H1 (cell line): Measurements from ENCODE around the gene ZNF212. TPM values are rescaled to one million over a fixed set of nuclear protein-coding genes. Genes with fewer than 3 reads are reported as not detected.

ENCODE experiments used
- CTCF ChIA-PET: fragments of 300-600 bp; sonication (Branson Sonifier 250); formaldehyde crosslinking; loops from one replicate; lab custom pipeline; 2021; ENCODE audit not compliant: partially characterized antibody; lab: Charles Lee
- POLR2A ChIA-PET: fragments of 300-600 bp; sonication (Branson Sonifier 250); formaldehyde crosslinking; loops from one replicate; lab custom pipeline; 2021; ENCODE audit warnings: inconsistent platforms; ENCODE audit not compliant: partially characterized antibody; lab: Charles Lee
- DNase-seq, 2 experiments: peaks; one replicate each; pipeline versions ENCODE4 v3.0.0 to v3.0.0-alpha.2; 2010 to 2022; ENCODE audit warnings: low spot score in 2 of 2, low read depth in 1 of 2, mixed read lengths in 1 of 2
- FAIRE-seq: peaks from 2 replicates; lab custom pipeline; 2011; peaks lifted over from hg19 to GRCh38; lab: Jason Lieb, UNC
- H2AFZ ChIP-seq: 2 replicates; pipeline ENCODE4 v1.8.1; 2012; ENCODE audit warnings: low read length, inconsistent platforms
- H2AK5ac ChIP-seq: 2 replicates; pipeline ENCODE4 v1.6.1; 2013; ENCODE audit warnings: low read depth, low read length
- H2BK120ac ChIP-seq: replicated peaks from 2 replicates; pipeline ENCODE3; 2013; ENCODE audit warnings: low read depth, low read length, inconsistent platforms
- H2BK12ac ChIP-seq: 2 replicates; pipeline ENCODE4 v1.6.1; 2013; ENCODE audit warnings: low read depth, low read length
- H2BK15ac ChIP-seq: 2 replicates; pipeline ENCODE4 v1.6.1; 2013; ENCODE audit warnings: low read length
- H2BK20ac ChIP-seq: 2 replicates; pipeline ENCODE4 v1.6.1; 2013; ENCODE audit warnings: low read length
- H2BK5ac ChIP-seq: 2 replicates; pipeline ENCODE4 v1.6.1; 2013; ENCODE audit warnings: low read depth, low read length
- H3K14ac ChIP-seq: 2 replicates; pipeline ENCODE4 v1.6.1; 2013; ENCODE audit warnings: inconsistent platforms; ENCODE audit not compliant: insufficient read length
- H3K18ac ChIP-seq: 2 replicates; pipeline ENCODE4 v1.6.1; 2013; ENCODE audit warnings: low read length; ENCODE audit errors: extremely low read depth
- H3K23ac ChIP-seq: 2 replicates; pipeline ENCODE4 v1.6.1; 2013; ENCODE audit warnings: inconsistent platforms; ENCODE audit not compliant: insufficient read length
- H3K23me2 ChIP-seq: 2 replicates; pipeline ENCODE4 v1.6.1; 2013; ENCODE audit warnings: low read depth, low read length
- H3K27ac ChIP-seq: 2 replicates; pipeline ENCODE4 v1.6.1; 2011; ENCODE audit warnings: low read depth, low read length, inconsistent platforms
- H3K27me3 ChIP-seq, 4 experiments: replicated peaks in 1 of 4; 1 replicate in 1 of 4; 2 replicates in 3 of 4; pipeline versions ENCODE4 v1.6.1 to v1.8.1; 2011 to 2013; ENCODE audit warnings: low read length in 3 of 4, mild to moderate bottlenecking in 3 of 4, inconsistent platforms in 2 of 4, mixed read lengths in 2 of 4, moderate library complexity in 1 of 4; ENCODE audit not compliant: control insufficient read depth in 3 of 4, insufficient read depth in 3 of 4; ENCODE audit errors: extremely low read depth in 1 of 4
- H3K36me3 ChIP-seq, 4 experiments: 2 replicates each; pipeline versions ENCODE4 v1.6.1 to v1.8.1; 2011 to 2013; ENCODE audit warnings: mild to moderate bottlenecking in 4 of 4, low read length in 3 of 4, moderate library complexity in 2 of 4, control low read depth in 1 of 4, inconsistent platforms in 1 of 4; ENCODE audit not compliant: insufficient read depth in 4 of 4, control insufficient read depth in 2 of 4
- H3K4ac ChIP-seq: replicated peaks from 2 replicates; pipeline ENCODE3; 2013; ENCODE audit warnings: low read length, low read depth, mixed read lengths, inconsistent platforms; ENCODE audit not compliant: insufficient read length
- H3K4me1 ChIP-seq, 4 experiments: replicated peaks in 1 of 4; 1 replicate in 1 of 4; 2 replicates in 3 of 4; pipeline versions ENCODE4 v1.6.1 to v1.8.1; 2011 to 2013; ENCODE audit warnings: low read length in 3 of 4, inconsistent platforms in 2 of 4, mixed read lengths in 1 of 4; ENCODE audit not compliant: insufficient read depth in 4 of 4, control insufficient read depth in 3 of 4
- H3K4me2 ChIP-seq, 2 experiments: 2 replicates each; pipeline versions ENCODE4 v1.6.1 to v1.8.1; 2011 to 2013; ENCODE audit warnings: low read depth in 2 of 2, low read length in 2 of 2, control low read depth in 1 of 2, inconsistent platforms in 1 of 2, mild to moderate bottlenecking in 1 of 2; ENCODE audit not compliant: insufficient read depth in 1 of 2
- H3K4me3 ChIP-seq, 4 experiments: fragments of 200-600, 300-600 bp in 1 of 4; sonication (generic), shearing (Covaris generic), sonication (Bioruptor Twin) in 1 of 4; 2 replicates each; pipeline versions ENCODE4 v1.5.1 to v1.8.1; 2011 to 2016; ENCODE audit warnings: low read length in 4 of 4, low read depth in 3 of 4, control low read depth in 2 of 4, inconsistent platforms in 2 of 4, mild to moderate bottlenecking in 2 of 4, mixed read lengths in 1 of 4, moderate library complexity in 1 of 4; ENCODE audit not compliant: insufficient read depth in 2 of 4; ENCODE audit errors: extremely low read depth in 1 of 4
- H3K56ac ChIP-seq: replicated peaks from 2 replicates; pipeline ENCODE3; 2013; ENCODE audit warnings: low read depth, mild to moderate bottlenecking, mixed read lengths, low read length, inconsistent platforms; ENCODE audit not compliant: insufficient read length
- H3K79me1 ChIP-seq: 2 replicates; pipeline ENCODE4 v1.6.1; 2013; ENCODE audit warnings: low read depth, low read length, control low read depth
- H3K79me2 ChIP-seq, 2 experiments: 2 replicates each; pipeline versions ENCODE4 v1.6.1 to v1.8.1; 2012 to 2013; ENCODE audit warnings: low read length in 2 of 2, mild to moderate bottlenecking in 2 of 2, inconsistent platforms in 1 of 2; ENCODE audit not compliant: insufficient read depth in 2 of 2, control insufficient read depth in 1 of 2
- H3K9ac ChIP-seq, 4 experiments: replicated peaks in 1 of 4; 1 replicate in 1 of 4; 2 replicates in 3 of 4; pipeline versions ENCODE4 v1.6.1 to v1.8.1; 2011 to 2013; ENCODE audit warnings: low read depth in 3 of 4, low read length in 3 of 4, control low read depth in 2 of 4, mild to moderate bottlenecking in 2 of 4, moderate library complexity in 2 of 4, inconsistent platforms in 1 of 4; ENCODE audit errors: extremely low read depth in 1 of 4
- H3K9me3 ChIP-seq, 2 experiments: 2 replicates each; pipeline versions ENCODE4 v1.6.1 to v1.8.1; 2012 to 2013; ENCODE audit warnings: mild to moderate bottlenecking in 2 of 2, moderate library complexity in 2 of 2, control low read depth in 1 of 2, inconsistent platforms in 1 of 2, low read depth in 1 of 2, low read length in 1 of 2, mixed read lengths in 1 of 2; ENCODE audit not compliant: insufficient read depth in 2 of 2
- H4K20me1 ChIP-seq, 2 experiments: replicated peaks in 1 of 2; 2 replicates each; pipeline versions ENCODE3 to v1.8.1; 2011 to 2013; ENCODE audit warnings: inconsistent platforms in 2 of 2, low read length in 2 of 2, mild to moderate bottlenecking in 1 of 2; ENCODE audit not compliant: insufficient read depth in 2 of 2, control insufficient read depth in 1 of 2
- H4K5ac ChIP-seq: 2 replicates; pipeline ENCODE4 v1.6.1; 2013; ENCODE audit warnings: low read length, low read depth, mixed read lengths, inconsistent platforms; ENCODE audit not compliant: insufficient read length
- H4K8ac ChIP-seq: 2 replicates; pipeline ENCODE4 v1.8.0; 2013; ENCODE audit warnings: mild to moderate bottlenecking, moderate library complexity, low read length, inconsistent platforms; ENCODE audit not compliant: insufficient read depth; ENCODE audit errors: extremely low read depth
- H4K91ac ChIP-seq: replicated peaks from 2 replicates; pipeline ENCODE3; 2013; ENCODE audit warnings: low read length, mixed read lengths, inconsistent platforms; ENCODE audit not compliant: insufficient read length
- SP2 ChIP-seq: IDR thresholded peaks from 2 replicates; pipeline ENCODE4 v1.6.1; 2012; ENCODE audit warnings: mild to moderate bottlenecking, low read length, inconsistent platforms
- WGBS, 2 experiments: shearing (Covaris generic) in 1 of 2; methylation state at CpG; one replicate each; pipeline versions ENCODE4 v1.1.6 to v1.1.7; 2013 to 2015; ENCODE audit warnings: low lambda C conversion rate in 2 of 2, mixed read lengths in 2 of 2, inconsistent platforms in 1 of 2, low coverage in 1 of 2, missing lambda C conversion rate in 1 of 2; ENCODE audit not compliant: insufficient replicate concordance in 2 of 2, insufficient coverage in 1 of 2, insufficient read length in 1 of 2; ENCODE audit errors: extremely low coverage in 1 of 2, missing lambda C conversion rate in 1 of 2; 5-methylcytosine and 5-hydroxymethylcytosine counted together
- polyA plus RNA-seq, 7 experiments: library from polyadenylated mRNA; depleted of rRNA in 3 of 7; stranded (reverse) in 5 of 7; unstranded in 2 of 7; fragments of >200 nt in 5 of 7; fragments of 200-250 nt in 2 of 7; gene quantifications; 1 replicate in 5 of 7; 2 replicates in 1 of 7; 4 replicates in 1 of 7; pipeline versions ENCODE4 v1.2.1 to v1.2.3, GENCODE V29; 2011 to 2013; ENCODE audit warnings: missing spikeins in 2 of 7, mixed read lengths in 2 of 7
- total RNA-seq: library from RNA; stranded (reverse); fragmentation: NEBNext Ultra II Directional; extraction: Animal tissue kit (Norgen Biotek cat#: 25700); gene quantifications from 2 replicates; pipeline ENCODE4 v1.2.1, GENCODE V29; 2021
- TF ChIP-seq, protein P1 (sequence below), 3 experiments: IDR thresholded peaks; 1 replicate in 2 of 3; 2 replicates in 1 of 3; pipeline versions ENCODE4 v1.5.1 to v1.6.1; 2011; ENCODE audit warnings: low read length in 3 of 3, mild to moderate bottlenecking in 3 of 3, inconsistent platforms in 2 of 3, low read depth in 1 of 3, moderate library complexity in 1 of 3; ENCODE audit not compliant: insufficient read depth in 1 of 3; ENCODE audit errors: control extremely low read depth in 1 of 3

The ZNF212 gene
- total and polyA plus RNA-seq, 2 of the 8 experiments (the other 6 are each of a cell fraction or from before 2014, with no cell fraction given) = 6.7 to 19.3 TPM

DNA sequence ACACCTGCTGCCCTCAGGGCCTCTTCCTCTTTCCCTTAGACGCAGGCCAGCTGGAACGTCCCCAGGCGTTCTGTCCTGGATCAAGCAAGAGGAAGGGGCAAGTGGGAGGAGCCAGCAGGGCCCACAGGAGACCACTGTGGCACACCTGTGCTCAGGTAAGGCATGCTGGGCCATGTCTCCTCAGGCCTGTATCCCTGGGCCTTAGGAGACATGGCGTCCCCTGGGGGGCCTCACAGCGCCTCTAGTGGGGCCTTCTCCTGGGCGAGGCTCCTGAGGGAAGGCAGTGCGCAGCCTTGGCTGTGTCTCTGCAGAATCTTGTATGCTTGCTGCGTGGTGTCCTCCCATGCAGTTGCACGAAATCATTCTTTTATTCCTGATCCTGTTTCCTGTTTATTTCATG, 53.9 kb downstream of the ZNF212 start:
- ChIA-PET POLR2A (interaction anchor here (1.1 kb wide), 1 partner anchor 15 kb away, joined by 3 read pairs; no protein-coding TSS in a partner anchor), CTCF (interaction anchor here (0.9 to 3.6 kb wide), 9 partner anchors 9 to 203 kb away, joined by 3 to 17 read pairs (median 4); partner anchors contain the start of gene ZNF783)
- H3K9ac ChIP-seq = no peak overlapping the region
- no peak overlapping the region for H3K4me2 ChIP-seq
- H2BK20ac ChIP-seq = no peak overlapping the region
- no peak overlapping the region for H2AK5ac ChIP-seq
- no peak overlapping the region for H3K4ac ChIP-seq
- no peaks in the 10 kb centered on the region for H3K23me2 ChIP-seq
- H3K14ac ChIP-seq = no peak overlapping the region
- no peak overlapping the region for H3K23ac ChIP-seq
- H2BK5ac ChIP-seq = peak overlapping the region; percentile 35; the same call in 1 of the 2 replicates
- no peaks in the 10 kb centered on the region for H4K20me1 ChIP-seq
- no peaks in the 10 kb centered on the region for H3K79me2 ChIP-seq
- H4K5ac ChIP-seq = no peak overlapping the region
- H4K8ac ChIP-seq = no peak overlapping the region
- H3K4me3 ChIP-seq = no peak overlapping the region
- no peak overlapping the region for H2BK12ac ChIP-seq
- no peaks in the 10 kb centered on the region for H3K79me1 ChIP-seq
- TF ChIP-seq SP2 = no peak
- TF ChIP-seq, protein P1, sequence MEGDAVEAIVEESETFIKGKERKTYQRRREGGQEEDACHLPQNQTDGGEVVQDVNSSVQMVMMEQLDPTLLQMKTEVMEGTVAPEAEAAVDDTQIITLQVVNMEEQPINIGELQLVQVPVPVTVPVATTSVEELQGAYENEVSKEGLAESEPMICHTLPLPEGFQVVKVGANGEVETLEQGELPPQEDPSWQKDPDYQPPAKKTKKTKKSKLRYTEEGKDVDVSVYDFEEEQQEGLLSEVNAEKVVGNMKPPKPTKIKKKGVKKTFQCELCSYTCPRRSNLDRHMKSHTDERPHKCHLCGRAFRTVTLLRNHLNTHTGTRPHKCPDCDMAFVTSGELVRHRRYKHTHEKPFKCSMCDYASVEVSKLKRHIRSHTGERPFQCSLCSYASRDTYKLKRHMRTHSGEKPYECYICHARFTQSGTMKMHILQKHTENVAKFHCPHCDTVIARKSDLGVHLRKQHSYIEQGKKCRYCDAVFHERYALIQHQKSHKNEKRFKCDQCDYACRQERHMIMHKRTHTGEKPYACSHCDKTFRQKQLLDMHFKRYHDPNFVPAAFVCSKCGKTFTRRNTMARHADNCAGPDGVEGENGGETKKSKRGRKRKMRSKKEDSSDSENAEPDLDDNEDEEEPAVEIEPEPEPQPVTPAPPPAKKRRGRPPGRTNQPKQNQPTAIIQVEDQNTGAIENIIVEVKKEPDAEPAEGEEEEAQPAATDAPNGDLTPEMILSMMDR (IDR thresholded peaks at IDR 0.05; ENCODE audit: control extremely low read depth in 1 of 3, insufficient read depth in 1 of 3, low read depth in 1 of 3, low read length in 3 of 3) = 0 out of 4 replicates have a peak, but pooled peaks of 1 of the 3 experiments have one; percentile 7
- TF ChIP-seq, all 59 proteins: peak for 1
- H3K27me3 ChIP-seq = no peaks in the 10 kb centered on the region
- FAIRE-seq (no peak), DNase-seq (no peak)
- H3K9me3 ChIP-seq = no peaks in the 10 kb centered on the region
- H3K4me1 ChIP-seq = 0 out of 7 replicates have a peak, but pooled peaks cover 0 to 2% (median 0%) of the 10 kb centered on the region in 4 experiments
- H2BK15ac ChIP-seq = no peak overlapping the region
- no peak overlapping the region for H2BK120ac ChIP-seq
- H3K27ac ChIP-seq = no peak overlapping the region
- 87% methylated on average over 9 of the region's 9 CpGs; no CpG with 5 or more reads in 1 of the 2 experiments for WGBS, 2 experiments
- H2AFZ ChIP-seq = no peak overlapping the region
- no peaks in the 10 kb centered on the region for H3K36me3 ChIP-seq
- H4K91ac ChIP-seq = no peak overlapping the region
- no peak overlapping the region for H3K56ac ChIP-seq
- H3K18ac ChIP-seq = 0 out of 2 replicates have a peak overlapping the region, but pooled peaks have one; percentile 16
